Transverse colon (tissue), 4 donors: ENCODE data around the gene TET3. TPM values are rescaled to one million over a fixed set of nuclear protein-coding genes. Genes with fewer than 3 reads are reported as not detected.

Experiments
- DNase-seq: peaks from one replicate; pipeline ENCODE4 v3.0.0-alpha.2; 2019
- H3K27ac ChIP-seq, 4 donors: fragments of 200-600 bp; sonication (generic); 2 replicates each; pipeline ENCODE4 v1.5.1; 2016 to 2018; ENCODE audit warnings: inconsistent platforms in 4 of 4
- H3K27me3 ChIP-seq: fragments of 200-600 bp; sonication (generic); 2 replicates; pipeline ENCODE4 v1.5.1; 2017; ENCODE audit warnings: inconsistent platforms
- H3K36me3 ChIP-seq, 4 donors: fragments of 200-600 bp; sonication (generic); 2 replicates each; pipeline ENCODE4 v1.5.1; 2017 to 2019; ENCODE audit warnings: inconsistent platforms in 4 of 4
- H3K4me1 ChIP-seq, 4 donors: fragments of 200-600 bp; sonication (generic); 2 replicates each; pipeline ENCODE4 v1.5.1; 2017 to 2020; ENCODE audit warnings: inconsistent platforms in 4 of 4
- H3K4me3 ChIP-seq, 4 donors: fragments of 200-600 bp; sonication (generic); 1 replicate in 1 of 4; 2 replicates in 3 of 4; pipeline versions ENCODE4 v1.5.1 to v1.6.1; 2017 to 2019; ENCODE audit warnings: inconsistent platforms in 4 of 4
- H3K9me3 ChIP-seq, 2 donors: fragments of 200-600 bp; sonication (generic); 2 replicates each; pipeline ENCODE4 v1.5.1; 2017 to 2019; ENCODE audit warnings: inconsistent platforms in 2 of 2
- EP300 ChIP-seq: sonication (generic); formaldehyde crosslinking; IDR thresholded peaks from one replicate; pipeline ENCODE4 v1.6.1; 2017; ENCODE audit warnings: antibody characterized with exemption, low read depth
- POLR2A ChIP-seq: fragments of 450-650 bp; IDR thresholded peaks from one replicate; pipeline ENCODE4 v1.6.1; 2016; ENCODE audit warnings: antibody characterized with exemption, mild to moderate bottlenecking, moderate library complexity
- POLR2AphosphoS5 ChIP-seq, 3 donors: sonication (generic); formaldehyde crosslinking; IDR thresholded peaks; one replicate each; pipeline ENCODE4 v1.6.1; 2016; ENCODE audit warnings: antibody characterized with exemption in 3 of 3
- WGBS, 2 donors: methylation state at CpG; one replicate each; pipeline ENCODE4 v1.1.5; 2018; ENCODE audit warnings: low coverage in 1 of 2; 5-methylcytosine and 5-hydroxymethylcytosine counted together
- in situ Hi-C, 4 donors: fragments of 200-750 bp; cut with MboI; loops; one replicate each; pipeline versions ENCODE4 v1.15.0 to v1.15.1; 2017; ENCODE audit warnings: low sequenced_read_pairs in 3 of 4, low pct_ligation_motif_present in 1 of 4, low pct_unique_long_range_greater_than_20kb in 1 of 4
- intact Hi-C: fragments of 100-400 bp; cut with DNase I; formaldehyde crosslinking; loops from one replicate; pipeline ENCODE4 v1.15.1; 2023; ENCODE audit warnings: low total_unique reads
- total RNA-seq, 4 donors: library from RNA; depleted of rRNA; stranded (reverse); fragments of >200 nt; gene quantifications; one replicate each; pipeline ENCODE4 v1.1.0, GENCODE V29; 2016
- TF ChIP-seq, protein P1 (sequence below), 5 experiments: fragments of 200-600 bp in 3 of 5; fragments of 450-650 bp in 2 of 5; sonication (generic) in 3 of 5; IDR thresholded peaks; 1 replicate in 2 of 5; 2 replicates in 3 of 5; pipeline ENCODE4 v1.5.1; 2016 to 2017; ENCODE audit warnings: antibody characterized with exemption in 5 of 5, inconsistent platforms in 3 of 5, mild to moderate bottlenecking in 2 of 5, moderate library complexity in 1 of 5

TET3 gene
- total RNA-seq, 4 donors from 2014 or later: 20.2 to 26.9 (median 22.5) TPM

DNA sequence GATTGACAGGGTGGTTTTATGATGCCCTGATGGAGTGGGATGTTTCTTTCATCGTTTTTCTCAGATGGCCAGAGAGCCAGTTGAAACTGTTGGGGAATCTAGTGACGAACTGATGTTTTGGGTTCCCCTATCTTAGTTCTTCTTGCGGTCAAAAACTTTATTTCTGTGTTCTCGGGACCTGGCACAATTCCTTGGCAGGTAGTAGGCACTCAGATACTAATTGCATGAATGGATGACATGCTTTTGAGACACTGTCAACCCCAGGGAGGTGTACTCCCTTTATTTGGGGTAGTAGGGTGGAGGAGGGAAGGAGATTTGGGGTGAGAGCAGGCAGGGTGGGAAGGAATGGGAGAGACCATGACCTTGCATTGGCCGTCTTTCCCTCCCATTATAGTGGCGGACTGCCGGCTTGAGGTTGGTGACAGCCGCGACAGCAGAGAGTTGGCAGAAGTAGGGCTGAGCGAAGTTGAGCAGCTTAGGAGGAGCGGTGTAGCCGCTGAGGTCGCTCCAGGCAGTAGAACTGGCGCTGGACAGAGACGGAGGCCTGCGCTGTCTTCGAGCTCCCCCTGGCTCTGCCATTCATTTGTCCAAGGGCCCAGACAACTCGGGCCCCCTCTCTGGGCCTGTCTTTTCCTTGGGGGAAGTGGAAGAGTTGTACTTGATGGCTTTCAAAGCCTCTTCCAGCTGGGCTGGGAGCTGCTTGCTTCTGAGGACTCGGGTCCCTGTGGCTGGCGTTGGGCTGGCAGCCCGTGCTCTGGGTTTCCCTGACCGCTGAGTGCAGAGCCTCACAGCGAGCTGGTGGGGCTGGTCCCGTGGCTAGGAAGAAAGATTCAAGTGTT lies 2.6 kb downstream of the TET3 start:
- TF ChIP-seq, protein P1, sequence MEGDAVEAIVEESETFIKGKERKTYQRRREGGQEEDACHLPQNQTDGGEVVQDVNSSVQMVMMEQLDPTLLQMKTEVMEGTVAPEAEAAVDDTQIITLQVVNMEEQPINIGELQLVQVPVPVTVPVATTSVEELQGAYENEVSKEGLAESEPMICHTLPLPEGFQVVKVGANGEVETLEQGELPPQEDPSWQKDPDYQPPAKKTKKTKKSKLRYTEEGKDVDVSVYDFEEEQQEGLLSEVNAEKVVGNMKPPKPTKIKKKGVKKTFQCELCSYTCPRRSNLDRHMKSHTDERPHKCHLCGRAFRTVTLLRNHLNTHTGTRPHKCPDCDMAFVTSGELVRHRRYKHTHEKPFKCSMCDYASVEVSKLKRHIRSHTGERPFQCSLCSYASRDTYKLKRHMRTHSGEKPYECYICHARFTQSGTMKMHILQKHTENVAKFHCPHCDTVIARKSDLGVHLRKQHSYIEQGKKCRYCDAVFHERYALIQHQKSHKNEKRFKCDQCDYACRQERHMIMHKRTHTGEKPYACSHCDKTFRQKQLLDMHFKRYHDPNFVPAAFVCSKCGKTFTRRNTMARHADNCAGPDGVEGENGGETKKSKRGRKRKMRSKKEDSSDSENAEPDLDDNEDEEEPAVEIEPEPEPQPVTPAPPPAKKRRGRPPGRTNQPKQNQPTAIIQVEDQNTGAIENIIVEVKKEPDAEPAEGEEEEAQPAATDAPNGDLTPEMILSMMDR (IDR thresholded peaks at IDR 0.05): peak in 3 of 5 experiments; percentile 14 to 38 (median 31)
- no peak for TF ChIP-seq POLR2AphosphoS5 (IDR thresholded peaks at IDR 0.05)
- WGBS, 2 donors: 36% methylated on average over 18 of the region's 24 CpGs; no CpG with 5 or more reads in 1 of the 2 donors
- peak; percentile 64 for DNase-seq
- Histone ChIP-seq H3K36me3 (no peaks in the 10 kb centered on the region), H3K9me3 (no peaks in the 10 kb centered on the region), H3K4me1 (peaks cover 23 to 58% (median 51%) of the 10 kb centered on the region in 4 donors), H3K27ac (peak overlapping the region in 3 of 4 donors; percentile 9 to 30 (median 13)), H3K4me3 (peak overlapping the region in 3 of 4 donors; percentile 3 to 65 (median 19)), H3K27me3 (no peaks in the 10 kb centered on the region)
- intact Hi-C loops: loop anchor here (10.0 kb wide), 2 partner anchors 63 to 163 kb away; partner anchors contain the start of genes DGUOK and STAMBP
- in situ Hi-C loops: loop anchor here in 1 of 4 donors (25.0 kb wide), 1 partner anchor 150 kb away; the partner anchor contains the start of gene STAMBP

- no peaks in the 10 kb centered on the region for H3K9me3 ChIP-seq
- intact Hi-C loops: loop anchor here (10.0 kb wide), 2 partner anchors 63 to 163 kb away; partner anchors contain the start of genes DGUOK and STAMBP
- 48% methylated on average over 10 of the region's 10 CpGs; no CpG with 5 or more reads in 1 of the 2 donors for WGBS, 2 donors
- no peaks in the 10 kb centered on the region for H3K36me3 ChIP-seq
- no peak for TF ChIP-seq POLR2AphosphoS5 (IDR thresholded peaks at IDR 0.05)
- in situ Hi-C loops: loop anchor here in 1 of 4 donors (25.0 kb wide), 1 partner anchor 151 kb away; the partner anchor contains the start of gene STAMBP
- peaks cover 23 to 50% (median 43%) of the 10 kb centered on the region in 4 donors for H3K4me1 ChIP-seq
- no peak for DNase-seq
- H3K27ac ChIP-seq: peak overlapping the region in 2 of 4 donors; percentile 9 to 30
- peak overlapping the region in 3 of 4 donors; percentile 3 to 65 (median 19) for H3K4me3 ChIP-seq
- H3K27me3 ChIP-seq: no peaks in the 10 kb centered on the region
Measured at GRCh38 chr2:73987948-73988700, 3.4 kb downstream of the TET3 start.

DNA sequence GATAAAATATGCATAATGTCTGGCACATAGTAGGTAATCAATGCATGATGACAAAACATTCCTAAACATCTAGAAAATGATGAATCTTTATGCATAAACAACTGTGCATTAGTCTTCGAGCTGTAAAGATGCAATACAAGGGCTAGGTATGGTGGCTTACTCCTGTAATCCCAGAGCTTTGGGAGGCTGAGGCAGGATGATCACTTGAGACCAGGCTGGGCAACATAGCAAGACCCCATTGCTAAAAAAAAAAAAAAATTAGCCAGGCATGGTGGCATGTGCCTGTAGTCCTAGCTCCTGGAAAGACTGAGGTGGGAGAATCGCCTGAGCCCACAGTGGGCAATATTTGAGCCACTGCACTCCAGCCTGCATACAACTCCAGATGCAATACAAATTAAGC lies 5.3 kb downstream of the TET3 start:
- DNase-seq: no peak
- Histone ChIP-seq H3K9me3 (no peaks in the 10 kb centered on the region), H3K4me3 (no peak overlapping the region), H3K36me3 (no peaks in the 10 kb centered on the region), H3K27ac (no peak overlapping the region), H3K27me3 (no peaks in the 10 kb centered on the region), H3K4me1 (peaks cover 17 to 39% (median 31%) of the 10 kb centered on the region in 4 donors)
- intact Hi-C loops: loop anchor here (10.0 kb wide), 2 partner anchors 65 to 165 kb away; partner anchors contain the start of genes DGUOK and STAMBP
- in situ Hi-C loops: loop anchor here in 2 of 4 donors (10.0 to 25.0 kb wide), 2 partner anchors 153 to 165 kb away; partner anchors contain the start of gene STAMBP (in 2 of the 2)
- TF ChIP-seq EP300 (no peak), POLR2AphosphoS5 (IDR thresholded peaks at IDR 0.05) (no peak), POLR2A (no peak)
- TF ChIP-seq, protein P1 (IDR thresholded peaks at IDR 0.05): no peak
- WGBS, 2 donors: 92 to 96% methylated on average over 2 of the region's 2 CpGs

DNA sequence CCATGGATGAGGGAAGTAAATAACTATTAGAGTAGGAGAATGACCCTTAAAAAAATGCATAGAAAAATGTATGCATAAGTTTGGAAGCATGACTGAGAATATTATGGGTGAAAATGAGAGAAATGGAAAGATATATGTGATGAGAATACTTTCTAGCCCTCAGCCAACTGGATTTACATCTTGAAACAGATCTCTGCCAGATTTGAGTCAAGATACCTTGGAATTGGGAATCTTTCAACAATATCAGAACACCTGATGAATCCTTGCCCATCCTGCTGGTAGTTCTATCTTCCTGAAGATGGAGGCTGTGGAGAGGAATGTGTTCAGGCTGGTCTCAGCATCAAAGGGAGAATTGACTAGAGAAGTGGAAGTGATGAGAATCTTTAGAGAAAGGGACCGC lies 5.8 kb downstream of the TET3 start:
- H3K4me1 ChIP-seq: peaks cover 17 to 39% (median 30%) of the 10 kb centered on the region in 4 donors
- in situ Hi-C loops (loop anchor here in 2 of 4 donors (10.0 to 25.0 kb wide), 2 partner anchors 153 to 166 kb away; partner anchors contain the start of gene STAMBP (in 2 of the 2)), intact Hi-C loops (no loop called here)
- H3K4me3 ChIP-seq: no peak overlapping the region
- no peak for DNase-seq
- no peaks in the 10 kb centered on the region for H3K9me3 ChIP-seq
- no peak for TF ChIP-seq EP300
- TF ChIP-seq POLR2AphosphoS5 (IDR thresholded peaks at IDR 0.05): no peak
- TF ChIP-seq POLR2A: no peak
- TF ChIP-seq, protein P1 (IDR thresholded peaks at IDR 0.05): no peak
- no peaks in the 10 kb centered on the region for H3K36me3 ChIP-seq
- WGBS, 2 donors: 86 to 90% methylated on average over 1 of the region's 1 CpG
- H3K27ac ChIP-seq: no peak overlapping the region
- H3K27me3 ChIP-seq: no peaks in the 10 kb centered on the region
